Transverse colon (tissue), 4 donors: ENCODE measurements around the gene LDB2. TPM values are rescaled to one million over a fixed set of nuclear protein-coding genes. Genes with fewer than 3 reads are reported as not detected.

Source experiments
- DNase-seq: peaks from one replicate; pipeline ENCODE4 v3.0.0-alpha.2; 2019
- H3K27ac ChIP-seq, 4 donors: fragments of 200-600 bp; sonication (generic); 2 replicates each; pipeline ENCODE4 v1.5.1; 2016 to 2018; ENCODE audit warnings: inconsistent platforms in 4 of 4
- H3K27me3 ChIP-seq: fragments of 200-600 bp; sonication (generic); 2 replicates; pipeline ENCODE4 v1.5.1; 2017; ENCODE audit warnings: inconsistent platforms
- H3K36me3 ChIP-seq, 4 donors: fragments of 200-600 bp; sonication (generic); 2 replicates each; pipeline ENCODE4 v1.5.1; 2017 to 2019; ENCODE audit warnings: inconsistent platforms in 4 of 4
- H3K4me1 ChIP-seq, 4 donors: fragments of 200-600 bp; sonication (generic); 2 replicates each; pipeline ENCODE4 v1.5.1; 2017 to 2020; ENCODE audit warnings: inconsistent platforms in 4 of 4
- H3K4me3 ChIP-seq, 4 donors: fragments of 200-600 bp; sonication (generic); 1 replicate in 1 of 4; 2 replicates in 3 of 4; pipeline versions ENCODE4 v1.5.1 to v1.6.1; 2017 to 2019; ENCODE audit warnings: inconsistent platforms in 4 of 4
- H3K9me3 ChIP-seq, 2 donors: fragments of 200-600 bp; sonication (generic); 2 replicates each; pipeline ENCODE4 v1.5.1; 2017 to 2019; ENCODE audit warnings: inconsistent platforms in 2 of 2
- CTCF ChIP-seq, 5 experiments: fragments of 200-600 bp in 3 of 5; fragments of 450-650 bp in 2 of 5; sonication (generic) in 3 of 5; IDR thresholded peaks; 1 replicate in 2 of 5; 2 replicates in 3 of 5; pipeline ENCODE4 v1.5.1; 2016 to 2017; ENCODE audit warnings: antibody characterized with exemption in 5 of 5, inconsistent platforms in 3 of 5, mild to moderate bottlenecking in 2 of 5, moderate library complexity in 1 of 5
- EP300 ChIP-seq: sonication (generic); formaldehyde crosslinking; IDR thresholded peaks from one replicate; pipeline ENCODE4 v1.6.1; 2017; ENCODE audit warnings: antibody characterized with exemption, low read depth
- POLR2A ChIP-seq: fragments of 450-650 bp; IDR thresholded peaks from one replicate; pipeline ENCODE4 v1.6.1; 2016; ENCODE audit warnings: antibody characterized with exemption, mild to moderate bottlenecking, moderate library complexity
- POLR2AphosphoS5 ChIP-seq, 3 donors: sonication (generic); formaldehyde crosslinking; IDR thresholded peaks; one replicate each; pipeline ENCODE4 v1.6.1; 2016; ENCODE audit warnings: antibody characterized with exemption in 3 of 3
- WGBS, 2 donors: methylation state at CpG; one replicate each; pipeline ENCODE4 v1.1.5; 2018; ENCODE audit warnings: low coverage in 1 of 2; 5-methylcytosine and 5-hydroxymethylcytosine counted together
- in situ Hi-C, 4 donors: fragments of 200-750 bp; cut with MboI; loops; one replicate each; pipeline versions ENCODE4 v1.15.0 to v1.15.1; 2017; ENCODE audit warnings: low sequenced_read_pairs in 3 of 4, low pct_ligation_motif_present in 1 of 4, low pct_unique_long_range_greater_than_20kb in 1 of 4
- intact Hi-C: fragments of 100-400 bp; cut with DNase I; formaldehyde crosslinking; loops from one replicate; pipeline ENCODE4 v1.15.1; 2023; ENCODE audit warnings: low total_unique reads
- total RNA-seq, 4 donors: library from RNA; depleted of rRNA; stranded (reverse); fragments of >200 nt; gene quantifications; one replicate each; pipeline ENCODE4 v1.1.0, GENCODE V29; 2016

LDB2 gene
- total RNA-seq, 4 donors from 2014 or later, result 7.0 to 46.6 (median 8.9) TPM

- Histone ChIP-seq H3K4me3 (no peak overlapping the region), H3K4me1 (no peaks in the 10 kb centered on the region), H3K27me3 (no peaks in the 10 kb centered on the region), H3K27ac (no peak overlapping the region), H3K36me3 (no peaks in the 10 kb centered on the region), H3K9me3 (no peaks in the 10 kb centered on the region)
- WGBS, 2 donors, result 73 to 84% methylated on average over 6 of the region's 6 CpGs
- DNase-seq, result no peak
- intact Hi-C loops (no loop called here), in situ Hi-C loops (no loop called here)
- TF ChIP-seq EP300 (no peak), CTCF (IDR thresholded peaks at IDR 0.05) (no peak), POLR2A (no peak), POLR2AphosphoS5 (IDR thresholded peaks at IDR 0.05) (no peak)
These were observed 112.5 kb downstream of the LDB2 start for GRCh38 chr4:16785793-16786527.

- DNase-seq, result no peak
- intact Hi-C loops, result no loop called here
- Histone ChIP-seq H3K4me3 (no peak overlapping the region), H3K9me3 (no peaks in the 10 kb centered on the region), H3K27ac (no peak overlapping the region), H3K4me1 (no peaks in the 10 kb centered on the region), H3K36me3 (no peaks in the 10 kb centered on the region), H3K27me3 (no peaks in the 10 kb centered on the region)
- 36 to 45% methylated on average over 4 of the region's 4 CpGs for WGBS, 2 donors
- no peak for TF ChIP-seq CTCF (IDR thresholded peaks at IDR 0.05)
- no peak for TF ChIP-seq POLR2AphosphoS5 (IDR thresholded peaks at IDR 0.05)
- no peak for TF ChIP-seq EP300
- in situ Hi-C loops, result no loop called here
These were observed 115.3 kb downstream of the LDB2 start for GRCh38 chr4:16783119-16783518.

- 79 to 91% methylated on average over 10 of the region's 10 CpGs for whole genome bisulfite sequencing, 2 donors
- TF ChIP-seq EP300, result no peak
- TF ChIP-seq POLR2A, result no peak
- TF ChIP-seq POLR2AphosphoS5 (IDR thresholded peaks at IDR 0.05), result no peak
- TF ChIP-seq CTCF (IDR thresholded peaks at IDR 0.05), result no peak
- no peaks in the 10 kb centered on the region for H3K4me1 ChIP-seq
- no peak overlapping the region for H3K4me3 ChIP-seq
- in situ Hi-C loops, result no loop called here
- intact Hi-C loops, result no loop called here
- no peaks in the 10 kb centered on the region for H3K27me3 ChIP-seq
- H3K27ac ChIP-seq, result no peak overlapping the region
- no peak for DNase-seq
- H3K36me3 ChIP-seq, result no peaks in the 10 kb centered on the region
- H3K9me3 ChIP-seq, result no peaks in the 10 kb centered on the region
These were observed 119.3 kb downstream of the LDB2 start for GRCh38 chr4:16779028-16779675.

GRCh38 chr4:16777726-16778125, 120.7 kb downstream of the LDB2 start:
- Histone ChIP-seq H3K4me3 (no peak overlapping the region), H3K27me3 (no peaks in the 10 kb centered on the region), H3K4me1 (no peaks in the 10 kb centered on the region), H3K36me3 (no peaks in the 10 kb centered on the region), H3K9me3 (no peaks in the 10 kb centered on the region), H3K27ac (no peak overlapping the region)
- intact Hi-C loops, result no loop called here
- DNase-seq, result no peak
- TF ChIP-seq POLR2A, result no peak
- no peak for TF ChIP-seq EP300
- TF ChIP-seq POLR2AphosphoS5 (IDR thresholded peaks at IDR 0.05), result no peak
- no peak for TF ChIP-seq CTCF (IDR thresholded peaks at IDR 0.05)
- 68 to 89% methylated on average over 3 of the region's 3 CpGs for WGBS, 2 donors
- in situ Hi-C loops, result no loop called here
